A673 (cell line): ENCODE results near the gene LCE3E.

Experiments
- CTCF ChIP-seq: fragments of 300-800, 200-600 bp; sonication (generic); conservative IDR thresholded peaks from 2 replicates; pipeline ENCODE4 v1.5.1; 2017; ENCODE audit warnings: low read depth, mild to moderate bottlenecking, antibody characterized with exemption, low read length, moderate library complexity, mixed read lengths
- EZH2 ChIP-seq: fragments of 200-600 bp; sonication (generic); IDR thresholded peaks from 2 replicates; pipeline ENCODE4 v1.6.1; 2017; ENCODE audit warnings: borderline replicate concordance, low read depth, mild to moderate bottlenecking, mixed read lengths, antibody characterized with exemption, low read length; ENCODE audit not compliant: poor library complexity, severe bottlenecking

- no peak for TF ChIP-seq CTCF
- no peak for TF ChIP-seq EZH2
Observed at GRCh38 chr1:152585586-152585985, 19.0 kb upstream of the LCE3E start.
